WTC11 (cell line): ENCODE measurements around the gene VASN. TPM values are rescaled to one million over a fixed set of nuclear protein-coding genes. Genes with fewer than 3 reads are reported as not detected.
A peak's percentile ranks its signal among the peaks of the same experiment; 100 is the strongest.

Source experiments
- ATAC-seq: fragments of 200-7000 bp; cut with Tn5 transposase; 2 replicates; pipeline ENCODE4 v1.10.0; 2021; ENCODE audit warnings: mild to moderate bottlenecking, moderate library complexity
- Bru-seq: library from RNA; stranded (reverse); fragments of 400-500 nt; gene quantifications from one replicate; lab custom pipeline; 2021; lab: Mats Ljungman, UMichigan
- CTCF ChIA-PET: fragments of 300-600 bp; sonication (Branson Sonifier 250); formaldehyde crosslinking; loops from one replicate; lab custom pipeline; 2021; ENCODE audit warnings: antibody characterized with exemption; lab: Charles Lee
- POLR2A ChIA-PET: fragments of 350-600 bp; sonication (Branson Sonifier 250); formaldehyde crosslinking; loops from one replicate; lab custom pipeline; 2021; ENCODE audit warnings: antibody characterized with exemption; lab: Charles Lee
- DNase-seq: peaks from one replicate; pipeline ENCODE4 v3.0.0; 2021; ENCODE audit warnings: low spot score
- H3K27ac Mint-ChIP-seq: 2 replicates; pipeline ENCODE4 v1.8.0; 2021; ENCODE audit warnings: mixed read lengths
- H3K27me3 Mint-ChIP-seq: 2 replicates; pipeline ENCODE4 v1.8.0; 2021; ENCODE audit warnings: low read depth, mild to moderate bottlenecking, moderate library complexity, mixed read lengths
- H3K36me3 Mint-ChIP-seq: 2 replicates; pipeline ENCODE4 v1.8.0; 2021; ENCODE audit warnings: mixed read lengths
- H3K4me1 Mint-ChIP-seq: 2 replicates; pipeline ENCODE4 v1.8.0; 2022; ENCODE audit warnings: mixed read lengths
- H3K4me3 Mint-ChIP-seq: 2 replicates; pipeline ENCODE4 v1.8.0; 2021; ENCODE audit warnings: mild to moderate bottlenecking, moderate library complexity, mixed read lengths
- H3K9me3 Mint-ChIP-seq: 2 replicates; pipeline ENCODE4 v1.8.0; 2021; ENCODE audit warnings: mixed read lengths
- ATF1 ChIP-seq: sonication (generic); formaldehyde crosslinking; IDR thresholded peaks from 2 replicates; pipeline ENCODE4 v1.8.1; 2023; ENCODE audit warnings: mild to moderate bottlenecking, moderate library complexity, missing genetic modification reagents
- GTF2I ChIP-seq: fragments of 250-450 bp; sonication (Bioruptor Pico); conservative IDR thresholded peaks from 2 replicates; pipeline ENCODE4 v1.4.0; 2021; ENCODE audit warnings: mild to moderate bottlenecking
- HMGA2 ChIP-seq: fragments of 250-450 bp; sonication (Bioruptor Pico); IDR thresholded peaks from 2 replicates; pipeline ENCODE4 v1.4.0; 2021; ENCODE audit warnings: mild to moderate bottlenecking, moderate library complexity
- IRF2 ChIP-seq: sonication (generic); formaldehyde crosslinking; IDR thresholded peaks from 2 replicates; pipeline ENCODE4 v1.8.0; 2022; ENCODE audit warnings: low read depth, missing genetic modification reagents, borderline replicate concordance
- KAT7 ChIP-seq: sonication (generic); formaldehyde crosslinking; IDR thresholded peaks from 2 replicates; pipeline ENCODE4 v1.8.1; 2023; ENCODE audit warnings: missing genetic modification reagents, mild to moderate bottlenecking, borderline replicate concordance
- MYBL2 ChIP-seq: sonication (generic); formaldehyde crosslinking; IDR thresholded peaks from 2 replicates; pipeline ENCODE4 v1.8.1; 2023; ENCODE audit warnings: mild to moderate bottlenecking, moderate library complexity, missing genetic modification reagents
- NFE2L1 ChIP-seq: sonication (generic); formaldehyde crosslinking; IDR thresholded peaks from 2 replicates; pipeline ENCODE4 v1.8.1; 2023; ENCODE audit warnings: missing genetic modification reagents
- OVOL2 ChIP-seq: fragments of 250-450 bp; sonication (Bioruptor Pico); IDR thresholded peaks from 2 replicates; pipeline ENCODE4 v1.9.0; 2021; ENCODE audit warnings: mild to moderate bottlenecking, borderline replicate concordance
- PRRX2 ChIP-seq: fragments of 250-450 bp; sonication (Bioruptor Pico); IDR thresholded peaks from 2 replicates; pipeline ENCODE4 v1.8.0; 2021; ENCODE audit warnings: mild to moderate bottlenecking
- RORB ChIP-seq: fragments of 250-450 bp; sonication (Bioruptor Pico); IDR thresholded peaks from 2 replicates; pipeline ENCODE4 v1.9.0; 2021; ENCODE audit warnings: mild to moderate bottlenecking
- SP1 ChIP-seq: sonication (generic); formaldehyde crosslinking; conservative IDR thresholded peaks from 2 replicates; pipeline ENCODE4 v1.8.1; 2022; ENCODE audit warnings: missing genetic modification reagents
- TEAD1 ChIP-seq: sonication (generic); formaldehyde crosslinking; IDR thresholded peaks from 2 replicates; pipeline ENCODE4 v1.8.0; 2022; ENCODE audit warnings: mild to moderate bottlenecking, missing genetic modification reagents
- TP53 ChIP-seq: sonication (generic); formaldehyde crosslinking; IDR thresholded peaks from 2 replicates; pipeline ENCODE4 v1.8.1; 2023; ENCODE audit warnings: mild to moderate bottlenecking, missing genetic modification reagents
- ZBTB21 ChIP-seq: sonication (generic); formaldehyde crosslinking; IDR thresholded peaks from 2 replicates; pipeline ENCODE4 v1.8.1; 2023; ENCODE audit warnings: mild to moderate bottlenecking, missing genetic modification reagents, borderline replicate concordance
- ZNF232 ChIP-seq: sonication (generic); formaldehyde crosslinking; IDR thresholded peaks from 2 replicates; pipeline ENCODE4 v1.8.0; 2022; ENCODE audit warnings: mild to moderate bottlenecking, missing genetic modification reagents
- ZNF317 ChIP-seq: sonication (generic); formaldehyde crosslinking; IDR thresholded peaks from 2 replicates; pipeline ENCODE4 v1.8.1; 2023; ENCODE audit warnings: low read depth, mild to moderate bottlenecking, moderate library complexity, missing genetic modification reagents, borderline replicate concordance
- ZNF396 ChIP-seq: fragments of 250-450 bp; sonication (Bioruptor Pico); IDR thresholded peaks from 2 replicates; pipeline ENCODE4 v1.8.0; 2021; ENCODE audit warnings: mild to moderate bottlenecking, moderate library complexity, borderline replicate concordance
- ZNF416 ChIP-seq: fragments of 250-450 bp; sonication (Bioruptor Pico); IDR thresholded peaks from 2 replicates; pipeline ENCODE4 v1.9.0; 2021; ENCODE audit warnings: mild to moderate bottlenecking, inconsistent platforms
- long read RNA-seq, 3 experiments: library from RNA in 1 of 3; library from capped mRNA in 1 of 3; library from polyadenylated mRNA in 1 of 3; unstranded in 2 of 3; stranded (forward) in 1 of 3; transcript quantifications; one replicate each; pipeline ENCODE4 v2.0.0, GENCODE V29; 2021
- total RNA-seq: library from RNA; stranded (reverse); gene quantifications from 3 replicates; pipeline ENCODE4 v1.2.3, GENCODE V29; 2021
- TF ChIP-seq, protein P1 (sequence below): sonication (generic); formaldehyde crosslinking; IDR thresholded peaks from 2 replicates; pipeline ENCODE4 v1.8.1; 2023; ENCODE audit warnings: mild to moderate bottlenecking, missing genetic modification reagents, moderate library complexity
- TF ChIP-seq, protein P2 (sequence below): sonication (generic); formaldehyde crosslinking; IDR thresholded peaks from 2 replicates; pipeline ENCODE4 v1.8.0; 2022; ENCODE audit warnings: mild to moderate bottlenecking, missing genetic modification reagents
- TF ChIP-seq, protein P3 (sequence below): sonication (generic); formaldehyde crosslinking; IDR thresholded peaks from 2 replicates; pipeline ENCODE4 v1.8.1; 2022; ENCODE audit warnings: mild to moderate bottlenecking, moderate library complexity, missing genetic modification reagents
- TF ChIP-seq, protein P4 (sequence below): sonication (generic); formaldehyde crosslinking; IDR thresholded peaks from 2 replicates; pipeline ENCODE4 v1.8.1; 2022; ENCODE audit warnings: missing genetic modification reagents, borderline replicate concordance
- TF ChIP-seq, protein P5 (sequence below): sonication (generic); formaldehyde crosslinking; IDR thresholded peaks from 2 replicates; pipeline ENCODE4 v1.8.1; 2023; ENCODE audit warnings: mild to moderate bottlenecking, missing genetic modification reagents
- TF ChIP-seq, protein P6 (sequence below): sonication (generic); formaldehyde crosslinking; IDR thresholded peaks from 2 replicates; pipeline ENCODE4 v1.8.1; 2022; ENCODE audit warnings: low read depth, missing genetic modification reagents, borderline replicate concordance

The VASN gene
- total RNA-seq (8.0 to 9.1 TPM (median 8.3 TPM) in 3 replicates), Bru-seq, nascent RNA (percentile 45 among the genes with signal in this experiment)
- long read RNA-seq, experiment 1, transcript VASN-201 (2 exons, 2,806 nt), result major isoform, 27 of 30 reads
- long read RNA-seq, experiment 1, partial matches to known transcripts, result 3 of 30 reads
- long read RNA-seq, experiment 1, other reads (novel, unspliced or antisense), result 0 of 30 reads
- long read RNA-seq, experiment 2, transcript VASN-201 (2 exons, 2,806 nt), result major isoform, 10 of 13 reads
- long read RNA-seq, experiment 2, partial matches to known transcripts, result 3 of 13 reads
- long read RNA-seq, experiment 2, other reads (novel, unspliced or antisense), result 0 of 13 reads
- long read RNA-seq, experiment 3, result 0 reads

DNA sequence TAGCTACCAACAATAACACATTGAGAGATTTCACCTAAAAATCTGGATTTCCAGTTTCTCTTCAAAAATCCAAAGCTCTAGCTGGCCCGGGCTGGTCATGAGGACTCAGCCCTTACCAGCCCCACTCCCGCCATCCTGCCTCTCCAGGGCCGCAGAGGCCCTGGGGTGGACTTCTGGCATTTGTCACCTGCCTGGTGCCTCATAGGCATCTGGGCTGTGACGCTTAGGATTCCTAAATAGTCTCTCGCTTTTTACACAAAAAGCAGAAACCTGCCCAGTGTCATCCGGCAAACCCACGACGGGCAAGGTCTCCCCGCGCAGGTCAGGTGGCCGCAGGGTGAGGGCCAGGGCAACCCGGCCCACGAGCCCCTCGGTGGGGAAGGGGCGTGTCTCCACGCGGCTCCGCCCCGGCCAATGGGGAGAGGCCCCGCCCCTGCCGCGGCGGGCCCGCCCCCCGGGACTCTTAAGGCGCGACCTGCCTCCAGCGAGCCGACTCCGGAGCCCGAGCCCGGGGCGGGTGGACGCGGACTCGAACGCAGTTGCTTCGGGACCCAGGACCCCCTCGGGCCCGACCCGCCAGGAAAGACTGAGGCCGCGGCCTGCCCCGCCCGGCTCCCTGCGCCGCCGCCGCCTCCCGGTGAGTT, at the start of gene VASN:
Gene VASN, plus strand, starts transcription at position 492 of the 644 bp plus-strand sequence. CDS start 9,030 bp downstream, outside the sequence.
- DNase-seq, result peak; percentile 83
- no peaks in the 10 kb centered on the region for H3K27me3 Mint-ChIP-seq
- H3K36me3 Mint-ChIP-seq, result no peaks in the 10 kb centered on the region
- POLR2A ChIA-PET, result interaction anchor here (0.6 to 1.0 kb wide), 2 partner anchors 20 to 107 kb away, joined by 3 to 5 read pairs; partner anchors contain the start of gene PAM16
- H3K27ac Mint-ChIP-seq, result no peak within 1 kb of the TSS
- TF ChIP-seq HMGA2 (CRISPR knock-in tag), result no peak
- TF ChIP-seq, protein P1, sequence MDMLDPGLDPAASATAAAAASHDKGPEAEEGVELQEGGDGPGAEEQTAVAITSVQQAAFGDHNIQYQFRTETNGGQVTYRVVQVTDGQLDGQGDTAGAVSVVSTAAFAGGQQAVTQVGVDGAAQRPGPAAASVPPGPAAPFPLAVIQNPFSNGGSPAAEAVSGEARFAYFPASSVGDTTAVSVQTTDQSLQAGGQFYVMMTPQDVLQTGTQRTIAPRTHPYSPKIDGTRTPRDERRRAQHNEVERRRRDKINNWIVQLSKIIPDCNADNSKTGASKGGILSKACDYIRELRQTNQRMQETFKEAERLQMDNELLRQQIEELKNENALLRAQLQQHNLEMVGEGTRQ (CRISPR knock-in tag), result peak; percentile 54; the same call in 1 of the 2 replicates
- 0 out of 2 replicates have a peak, but pooled peaks have one; percentile 18 for TF ChIP-seq MYBL2 (CRISPR knock-in tag)
- no peak for TF ChIP-seq PRRX2
- TF ChIP-seq, protein P2, sequence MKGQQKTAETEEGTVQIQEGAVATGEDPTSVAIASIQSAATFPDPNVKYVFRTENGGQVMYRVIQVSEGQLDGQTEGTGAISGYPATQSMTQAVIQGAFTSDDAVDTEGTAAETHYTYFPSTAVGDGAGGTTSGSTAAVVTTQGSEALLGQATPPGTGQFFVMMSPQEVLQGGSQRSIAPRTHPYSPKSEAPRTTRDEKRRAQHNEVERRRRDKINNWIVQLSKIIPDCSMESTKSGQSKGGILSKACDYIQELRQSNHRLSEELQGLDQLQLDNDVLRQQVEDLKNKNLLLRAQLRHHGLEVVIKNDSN, result peak; percentile 60; the same call in 1 of the 2 replicates
- TF ChIP-seq, protein P3, sequence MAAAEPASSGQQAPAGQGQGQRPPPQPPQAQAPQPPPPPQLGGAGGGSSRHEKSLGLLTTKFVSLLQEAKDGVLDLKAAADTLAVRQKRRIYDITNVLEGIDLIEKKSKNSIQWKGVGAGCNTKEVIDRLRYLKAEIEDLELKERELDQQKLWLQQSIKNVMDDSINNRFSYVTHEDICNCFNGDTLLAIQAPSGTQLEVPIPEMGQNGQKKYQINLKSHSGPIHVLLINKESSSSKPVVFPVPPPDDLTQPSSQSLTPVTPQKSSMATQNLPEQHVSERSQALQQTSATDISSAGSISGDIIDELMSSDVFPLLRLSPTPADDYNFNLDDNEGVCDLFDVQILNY (CRISPR knock-in tag), result peak; percentile 49; the same call in 1 of the 2 replicates
- peak; percentile 81 for TF ChIP-seq SP1 (CRISPR knock-in tag)
- no peak for TF ChIP-seq ZNF232 (CRISPR knock-in tag)
- TF ChIP-seq TEAD1, result peak; percentile 55; the same call in 1 of the 2 replicates
- 0 out of 2 replicates have a peak, but pooled peaks have one; percentile 54 for TF ChIP-seq ZNF416 (CRISPR knock-in tag)
- TF ChIP-seq TP53 (CRISPR knock-in tag), result no peak
- no peaks in the 10 kb centered on the region for H3K9me3 Mint-ChIP-seq
- peaks cover 25% of the 10 kb centered on the region for H3K4me1 Mint-ChIP-seq
- peak; percentile 77 for ATAC-seq
- peak within 1 kb of the TSS; percentile 83 for H3K4me3 Mint-ChIP-seq
- CTCF ChIA-PET, result interaction anchor here (1.0 to 4.0 kb wide), 5 partner anchors 12 to 44 kb away, joined by 3 to 45 read pairs (median 9); no protein-coding TSS in a partner anchor

DNA sequence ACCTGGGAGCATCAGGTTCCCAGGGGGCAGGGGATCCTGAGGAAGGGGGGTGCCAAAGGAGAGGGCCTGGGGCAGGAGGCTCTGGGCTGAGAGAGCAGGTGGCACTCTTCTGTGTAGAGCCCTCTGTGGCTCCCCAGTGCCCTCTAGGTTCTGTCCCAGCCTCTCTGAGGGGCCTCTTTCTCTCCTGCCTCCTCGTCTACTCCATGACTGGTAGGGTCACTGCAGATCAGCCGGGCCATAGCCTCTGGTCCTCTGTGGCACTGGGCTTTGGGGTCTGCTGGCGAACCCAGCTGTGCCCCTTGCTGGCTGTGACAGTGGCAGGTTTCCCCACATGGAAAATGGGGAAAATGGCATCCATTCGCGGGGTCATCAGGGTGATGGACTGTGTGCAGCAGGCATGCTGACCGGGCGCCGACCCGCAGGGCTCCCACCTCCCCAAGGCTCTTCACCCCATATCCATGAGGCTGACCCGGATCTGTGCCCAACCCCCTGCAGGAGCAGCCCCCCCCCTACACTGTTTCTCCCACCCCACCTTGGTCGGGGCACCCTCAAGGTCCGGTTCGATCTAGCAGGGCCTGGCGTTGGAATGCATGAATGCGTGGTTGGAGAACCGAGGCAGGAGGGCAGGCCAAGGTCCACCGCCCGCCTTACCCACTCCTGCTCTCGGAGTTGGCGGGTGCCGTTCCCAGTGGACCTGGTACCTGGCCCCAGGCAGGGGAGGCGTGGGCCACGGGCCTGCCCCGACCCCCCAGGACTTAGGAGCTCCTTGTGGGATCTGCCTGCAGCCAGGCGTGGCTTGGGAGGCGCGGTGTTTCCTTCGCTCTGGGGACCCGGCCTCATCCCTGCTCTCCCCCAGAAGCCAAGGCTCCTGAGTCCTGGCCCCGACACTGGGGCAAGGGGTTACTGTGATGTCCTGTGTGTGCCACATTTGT, 49.3 kb upstream of the VASN start:
- POLR2A ChIA-PET, result interaction anchor here (0.7 kb wide), 1 partner anchor 51 kb away, joined by 3 read pairs; no protein-coding TSS in a partner anchor
- no peak for ATAC-seq
- Mint-ChIP-seq H3K4me1 (peaks cover 38% of the 10 kb centered on the region), H3K36me3 (no peaks in the 10 kb centered on the region), H3K27me3 (no peaks in the 10 kb centered on the region), H3K4me3 (no peak overlapping the region), H3K27ac (no peak overlapping the region), H3K9me3 (no peaks in the 10 kb centered on the region)
- DNase-seq, result no peak
- CTCF ChIA-PET, result interaction anchor here (2.4 to 9.2 kb wide), 4 partner anchors 12 to 81 kb away, joined by 13 to 91 read pairs (median 31); no protein-coding TSS in a partner anchor
- TF ChIP-seq, protein P4, sequence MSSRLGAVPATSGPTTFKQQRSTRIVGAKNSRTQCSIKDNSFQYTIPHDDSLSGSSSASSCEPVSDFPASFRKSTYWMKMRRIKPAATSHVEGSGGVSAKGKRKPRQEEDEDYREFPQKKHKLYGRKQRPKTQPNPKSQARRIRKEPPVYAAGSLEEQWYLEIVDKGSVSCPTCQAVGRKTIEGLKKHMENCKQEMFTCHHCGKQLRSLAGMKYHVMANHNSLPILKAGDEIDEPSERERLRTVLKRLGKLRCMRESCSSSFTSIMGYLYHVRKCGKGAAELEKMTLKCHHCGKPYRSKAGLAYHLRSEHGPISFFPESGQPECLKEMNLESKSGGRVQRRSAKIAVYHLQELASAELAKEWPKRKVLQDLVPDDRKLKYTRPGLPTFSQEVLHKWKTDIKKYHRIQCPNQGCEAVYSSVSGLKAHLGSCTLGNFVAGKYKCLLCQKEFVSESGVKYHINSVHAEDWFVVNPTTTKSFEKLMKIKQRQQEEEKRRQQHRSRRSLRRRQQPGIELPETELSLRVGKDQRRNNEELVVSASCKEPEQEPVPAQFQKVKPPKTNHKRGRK, result no peak
- TF ChIP-seq ZNF317, result no peak
- no peak for TF ChIP-seq ZNF396
- TF ChIP-seq IRF2 (CRISPR knock-in tag), result no peak
- no peak for TF ChIP-seq GTF2I
- TF ChIP-seq ZBTB21 (CRISPR knock-in tag), result no peak
- no peak for TF ChIP-seq RORB (CRISPR knock-in tag)
- TF ChIP-seq ATF1 (CRISPR knock-in tag), result no peak
- TF ChIP-seq, protein P5, sequence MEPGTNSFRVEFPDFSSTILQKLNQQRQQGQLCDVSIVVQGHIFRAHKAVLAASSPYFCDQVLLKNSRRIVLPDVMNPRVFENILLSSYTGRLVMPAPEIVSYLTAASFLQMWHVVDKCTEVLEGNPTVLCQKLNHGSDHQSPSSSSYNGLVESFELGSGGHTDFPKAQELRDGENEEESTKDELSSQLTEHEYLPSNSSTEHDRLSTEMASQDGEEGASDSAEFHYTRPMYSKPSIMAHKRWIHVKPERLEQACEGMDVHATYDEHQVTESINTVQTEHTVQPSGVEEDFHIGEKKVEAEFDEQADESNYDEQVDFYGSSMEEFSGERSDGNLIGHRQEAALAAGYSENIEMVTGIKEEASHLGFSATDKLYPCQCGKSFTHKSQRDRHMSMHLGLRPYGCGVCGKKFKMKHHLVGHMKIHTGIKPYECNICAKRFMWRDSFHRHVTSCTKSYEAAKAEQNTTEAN (CRISPR knock-in tag), result no peak
- TF ChIP-seq, protein P6, sequence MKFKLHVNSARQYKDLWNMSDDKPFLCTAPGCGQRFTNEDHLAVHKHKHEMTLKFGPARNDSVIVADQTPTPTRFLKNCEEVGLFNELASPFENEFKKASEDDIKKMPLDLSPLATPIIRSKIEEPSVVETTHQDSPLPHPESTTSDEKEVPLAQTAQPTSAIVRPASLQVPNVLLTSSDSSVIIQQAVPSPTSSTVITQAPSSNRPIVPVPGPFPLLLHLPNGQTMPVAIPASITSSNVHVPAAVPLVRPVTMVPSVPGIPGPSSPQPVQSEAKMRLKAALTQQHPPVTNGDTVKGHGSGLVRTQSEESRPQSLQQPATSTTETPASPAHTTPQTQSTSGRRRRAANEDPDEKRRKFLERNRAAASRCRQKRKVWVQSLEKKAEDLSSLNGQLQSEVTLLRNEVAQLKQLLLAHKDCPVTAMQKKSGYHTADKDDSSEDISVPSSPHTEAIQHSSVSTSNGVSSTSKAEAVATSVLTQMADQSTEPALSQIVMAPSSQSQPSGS (CRISPR knock-in tag), result no peak
- TF ChIP-seq OVOL2 (CRISPR knock-in tag), result no peak
- TF ChIP-seq HMGA2 (CRISPR knock-in tag), result no peak
- TF ChIP-seq KAT7, result no peak
- no peak for TF ChIP-seq NFE2L1 (CRISPR knock-in tag)
